ENCODE results near the gene LDAF1. TPM values are rescaled to one million over a fixed set of nuclear protein-coding genes. Genes with fewer than 3 reads are reported as not detected.
"Not testable (repeated sequence)": the region's sequence is repeated elsewhere in the genome, so short reads cannot be mapped to it uniquely, and the experiment has no call there.

The LDAF1 gene
- total RNA-seq, 1 donor from 2014 or later: 133 TPM

- no peaks in the 10 kb centered on the region for H3K9me3 ChIP-seq (replicated peaks)
- H3K27ac ChIP-seq (replicated peaks): no peak within 1 kb of the TSS
- no peak within 1 kb of the TSS for H3K4me3 ChIP-seq
- no peaks in the 10 kb centered on the region for H3K36me3 ChIP-seq
- TF ChIP-seq CTCF (IDR thresholded peaks at IDR 0.05; ENCODE audit: borderline replicate concordance): no peak
- H3K4me1 ChIP-seq: peaks cover 10% of the 10 kb centered on the region
- intact Hi-C loops (cut with micrococcal nuclease): no loop called here
- no peaks in the 10 kb centered on the region for H3K27me3 ChIP-seq (ENCODE audit: low read depth)
- DNase-seq: no peak
Observed at GRCh38 chr16:21150375-21151001, 8.0 kb upstream of the LDAF1 start, which contains the start of gene DNAH3. TSS of gene DNAH3 (minus strand) at chr16:21150846. CDS start at chr16:21150319, 527 bp downstream.

- H3K4me1 ChIP-seq: peaks cover 16% of the 10 kb centered on the region
- H3K27ac ChIP-seq (replicated peaks); H3K36me3 ChIP-seq; H3K4me3 ChIP-seq; H3K9me3 ChIP-seq (replicated peaks); DNase-seq; H3K27me3 ChIP-seq (ENCODE audit: low read depth); intact Hi-C loops (cut with micrococcal nuclease): not testable (repeated sequence)
Observed at GRCh38 chr16:21152160-21153030, 6.1 kb upstream of the LDAF1 start.

- H3K36me3 ChIP-seq; H3K4me3 ChIP-seq; DNase-seq; intact Hi-C loops (cut with micrococcal nuclease); H3K9me3 ChIP-seq (replicated peaks); H3K27me3 ChIP-seq (ENCODE audit: low read depth); H3K27ac ChIP-seq (replicated peaks): not testable (repeated sequence)
- peaks cover 24% of the 10 kb centered on the region for H3K4me1 ChIP-seq
Observed at GRCh38 chr16:21153124-21153729, 5.2 kb upstream of the LDAF1 start.

- H3K27ac ChIP-seq (replicated peaks); H3K36me3 ChIP-seq; H3K4me3 ChIP-seq; H3K9me3 ChIP-seq (replicated peaks); intact Hi-C loops (cut with micrococcal nuclease); DNase-seq; H3K27me3 ChIP-seq (ENCODE audit: low read depth): not testable (repeated sequence)
- peaks cover 42% of the 10 kb centered on the region for H3K4me1 ChIP-seq
Observed at GRCh38 chr16:21156011-21156410, 2.5 kb upstream of the LDAF1 start.

- intact Hi-C loops (cut with micrococcal nuclease): no loop called here
- peak; percentile 73 for TF ChIP-seq CTCF (IDR thresholded peaks at IDR 0.05; ENCODE audit: borderline replicate concordance)
- H3K27ac ChIP-seq (replicated peaks): no peak overlapping the region
- no peak for DNase-seq
- no peaks in the 10 kb centered on the region for H3K27me3 ChIP-seq (ENCODE audit: low read depth)
- H3K4me1 ChIP-seq: peaks cover 51% of the 10 kb centered on the region
- H3K9me3 ChIP-seq (replicated peaks): no peaks in the 10 kb centered on the region
- peaks cover 7% of the 10 kb centered on the region for H3K36me3 ChIP-seq
- no peak overlapping the region for H3K4me3 ChIP-seq
Observed at GRCh38 chr16:21156767-21157467, 1.6 kb upstream of the LDAF1 start.

- Histone ChIP-seq H3K27me3 (ENCODE audit: low read depth) (no peaks in the 10 kb centered on the region), H3K36me3 (peaks cover 7% of the 10 kb centered on the region), H3K9me3 (replicated peaks) (no peaks in the 10 kb centered on the region), H3K27ac (replicated peaks) (peak overlapping the region; percentile 90), H3K4me1 (peaks cover 58% of the 10 kb centered on the region), H3K4me3 (no peak overlapping the region)
- DNase-seq: no peak
- no peak for TF ChIP-seq CTCF (IDR thresholded peaks at IDR 0.05; ENCODE audit: borderline replicate concordance)
- intact Hi-C loops (cut with micrococcal nuclease): no loop called here
Observed at GRCh38 chr16:21157632-21158031, 842 bp upstream of the LDAF1 start.
